ENCODE results near the gene NPR1.

DNA sequence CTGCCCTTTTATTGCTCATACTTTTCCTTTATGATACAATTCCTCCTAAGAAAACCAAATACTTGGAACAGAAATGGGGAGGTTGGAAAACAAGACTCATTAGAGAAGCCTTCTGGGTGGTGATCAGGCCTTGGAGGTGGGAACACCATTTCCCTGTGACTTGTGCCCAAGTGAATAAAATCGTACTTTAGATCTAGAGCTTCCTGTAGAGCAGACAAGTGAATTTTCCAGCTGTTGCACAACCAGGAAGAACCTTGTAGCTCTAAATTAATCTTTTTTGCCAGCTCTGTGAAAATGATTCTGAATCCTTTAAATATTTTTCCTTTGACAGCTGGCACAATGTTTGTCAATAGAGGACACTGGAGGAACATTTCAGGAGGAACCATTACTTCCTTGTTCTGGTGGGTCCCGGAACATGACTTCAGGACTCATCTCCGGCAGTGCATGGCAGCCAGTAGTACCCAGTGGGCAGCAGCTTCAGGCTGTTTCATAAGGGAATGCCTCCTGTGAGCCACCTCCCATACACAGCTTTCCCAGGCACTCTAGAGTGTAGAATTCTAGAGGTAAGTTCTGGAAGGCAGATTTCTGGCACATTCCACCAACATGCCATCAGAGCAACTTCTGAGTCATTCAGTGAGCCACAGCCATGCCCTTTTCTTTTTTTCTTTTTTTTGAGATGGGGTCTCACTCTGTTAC lies 25.5 kb upstream of the NPR1 start:
- no peak for TF ChIP-seq POLR2A (IDR thresholded peaks at IDR 0.05; ENCODE audit: low read depth)
- TF ChIP-seq, protein P1, sequence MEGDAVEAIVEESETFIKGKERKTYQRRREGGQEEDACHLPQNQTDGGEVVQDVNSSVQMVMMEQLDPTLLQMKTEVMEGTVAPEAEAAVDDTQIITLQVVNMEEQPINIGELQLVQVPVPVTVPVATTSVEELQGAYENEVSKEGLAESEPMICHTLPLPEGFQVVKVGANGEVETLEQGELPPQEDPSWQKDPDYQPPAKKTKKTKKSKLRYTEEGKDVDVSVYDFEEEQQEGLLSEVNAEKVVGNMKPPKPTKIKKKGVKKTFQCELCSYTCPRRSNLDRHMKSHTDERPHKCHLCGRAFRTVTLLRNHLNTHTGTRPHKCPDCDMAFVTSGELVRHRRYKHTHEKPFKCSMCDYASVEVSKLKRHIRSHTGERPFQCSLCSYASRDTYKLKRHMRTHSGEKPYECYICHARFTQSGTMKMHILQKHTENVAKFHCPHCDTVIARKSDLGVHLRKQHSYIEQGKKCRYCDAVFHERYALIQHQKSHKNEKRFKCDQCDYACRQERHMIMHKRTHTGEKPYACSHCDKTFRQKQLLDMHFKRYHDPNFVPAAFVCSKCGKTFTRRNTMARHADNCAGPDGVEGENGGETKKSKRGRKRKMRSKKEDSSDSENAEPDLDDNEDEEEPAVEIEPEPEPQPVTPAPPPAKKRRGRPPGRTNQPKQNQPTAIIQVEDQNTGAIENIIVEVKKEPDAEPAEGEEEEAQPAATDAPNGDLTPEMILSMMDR (IDR thresholded peaks at IDR 0.05) = no peak
- no peak for TF ChIP-seq EP300 (IDR thresholded peaks at IDR 0.05)
- TF ChIP-seq POLR2AphosphoS5 (IDR thresholded peaks at IDR 0.05) = no peak
